Putamen (tissue), 1 donor: ENCODE data around the gene JAKMIP1.
"Not testable (repeated sequence)": the region's sequence is repeated elsewhere in the genome, so short reads cannot be mapped to it uniquely, and the experiment has no call there.

Experiments used
- DNase-seq: peaks from one replicate; pipeline ENCODE4 v3.0.0-alpha.2; 2016; ENCODE audit warnings: low spot score

JAKMIP1 gene

GRCh38 chr4:6013564-6013963, 186.8 kb downstream of the JAKMIP1 start:
- DNase-seq: no peak

GRCh38 chr4:6012200-6012599, 188.1 kb downstream of the JAKMIP1 start:
- no peak for DNase-seq

GRCh38 chr4:6011686-6012085, 188.7 kb downstream of the JAKMIP1 start:
- peak; percentile 63 for DNase-seq

GRCh38 chr4:6011271-6011671, 189.1 kb downstream of the JAKMIP1 start:
- no peak for DNase-seq

GRCh38 chr4:6010789-6011188, 189.6 kb downstream of the JAKMIP1 start:
- no peak for DNase-seq

- no peak for DNase-seq
Observed at GRCh38 chr4:6009452-6009851, 190.9 kb downstream of the JAKMIP1 start.

- DNase-seq: no peak
Observed at GRCh38 chr4:6008766-6009385, 191.5 kb downstream of the JAKMIP1 start.

GRCh38 chr4:6008092-6008551, 192.2 kb downstream of the JAKMIP1 start:
- no peak for DNase-seq

- no peak for DNase-seq
Observed at GRCh38 chr4:6005175-6005574, 195.2 kb downstream of the JAKMIP1 start.

- not testable (repeated sequence) for DNase-seq
Observed at GRCh38 chr4:6003485-6003884, 196.9 kb downstream of the JAKMIP1 start.

GRCh38 chr4:6002926-6003325, 197.4 kb downstream of the JAKMIP1 start:
- no peak for DNase-seq

GRCh38 chr4:6002492-6002833, 197.9 kb downstream of the JAKMIP1 start:
- DNase-seq: no peak

GRCh38 chr4:6001680-6002491, 198.5 kb downstream of the JAKMIP1 start:
- no peak for DNase-seq

- no peak for DNase-seq
Observed at GRCh38 chr4:5999830-6000365, 200.5 kb downstream of the JAKMIP1 start.

GRCh38 chr4:5999356-5999755, 201.0 kb downstream of the JAKMIP1 start:
- DNase-seq: no peak

- DNase-seq: peak; percentile 65
Observed at GRCh38 chr4:5998333-5998936, 201.9 kb downstream of the JAKMIP1 start.

- no peak for DNase-seq
Observed at GRCh38 chr4:5996641-5997040, 203.7 kb downstream of the JAKMIP1 start.

- no peak for DNase-seq
Observed at GRCh38 chr4:5995901-5996623, 204.3 kb downstream of the JAKMIP1 start.

GRCh38 chr4:5993876-5994811, 206.2 kb downstream of the JAKMIP1 start:
- DNase-seq: no peak

GRCh38 chr4:5993346-5993745, 207.0 kb downstream of the JAKMIP1 start:
- DNase-seq: not testable (repeated sequence)

GRCh38 chr4:5992828-5993321, 207.5 kb downstream of the JAKMIP1 start:
- no peak for DNase-seq
